ENCODE data around the gene TOM1L2. TPM values are rescaled to one million over a fixed set of nuclear protein-coding genes. Genes with fewer than 3 reads are reported as not detected.

The TOM1L2 gene
- total RNA-seq, 4 donors from 2014 or later, result 17.5 to 44.6 (median 27.1) TPM

- TF ChIP-seq CTCF (IDR thresholded peaks at IDR 0.05; ENCODE audit: low read depth), result no peak
Observed at GRCh38 chr17:17979778-17980177, 7.6 kb upstream of the TOM1L2 start.

- TF ChIP-seq CTCF (IDR thresholded peaks at IDR 0.05; ENCODE audit: low read depth), result no peak
Observed at GRCh38 chr17:17978481-17979424, 6.6 kb upstream of the TOM1L2 start.

- TF ChIP-seq CTCF (IDR thresholded peaks at IDR 0.05; ENCODE audit: low read depth), result no peak
Observed at GRCh38 chr17:17976931-17977570, 4.9 kb upstream of the TOM1L2 start.

- TF ChIP-seq CTCF (IDR thresholded peaks at IDR 0.05; ENCODE audit: low read depth), result no peak
Observed at GRCh38 chr17:17975436-17975835, 3.2 kb upstream of the TOM1L2 start.

GRCh38 chr17:17972952-17973254 lies 703 bp upstream of the TOM1L2 start:
- no peak for TF ChIP-seq CTCF (IDR thresholded peaks at IDR 0.05; ENCODE audit: low read depth)

GRCh38 chr17:17971431-17972125 lies 622 bp downstream of the TOM1L2 start:
- no peak for TF ChIP-seq CTCF (IDR thresholded peaks at IDR 0.05; ENCODE audit: low read depth)

Data from subcutaneous adipose tissue (tissue), 4 donors.